Stimulated activated CD4-positive, alpha-beta T cell treated with anti-CD3 and anti-CD28 coated beads, Interleukin-15, amount 100 ng/mL, for 1 hour (primary cell): Measurements from ENCODE around the gene CDH23.

Experiments
- DNase-seq, 2 donors: peaks; one replicate each; pipeline ENCODE4 v3.0.0-alpha.2; 2020; ENCODE audit warnings: low read depth in 1 of 2, low spot score in 1 of 2

The CDH23 gene

DNA sequence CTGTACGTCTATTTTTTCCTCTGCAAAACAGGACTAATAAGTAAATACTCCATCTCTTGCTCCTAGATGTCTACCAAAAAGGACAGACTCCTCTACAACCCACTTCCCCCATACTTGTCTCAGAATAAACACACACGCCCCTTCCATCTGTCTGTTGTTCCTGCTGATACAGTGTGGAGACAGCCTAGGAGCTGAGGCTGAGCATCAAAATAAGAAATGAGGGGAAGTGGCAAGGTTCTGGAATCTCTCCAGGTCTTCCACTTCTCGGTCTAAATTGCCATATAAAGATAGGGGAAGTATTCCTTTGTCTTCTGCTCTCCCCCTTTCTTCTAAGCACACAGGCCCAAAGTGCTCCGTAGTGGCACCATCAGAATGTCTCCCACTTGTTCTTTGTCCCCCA, 407.4 kb downstream of the CDH23 start:
- DNase-seq = no peak

DNA sequence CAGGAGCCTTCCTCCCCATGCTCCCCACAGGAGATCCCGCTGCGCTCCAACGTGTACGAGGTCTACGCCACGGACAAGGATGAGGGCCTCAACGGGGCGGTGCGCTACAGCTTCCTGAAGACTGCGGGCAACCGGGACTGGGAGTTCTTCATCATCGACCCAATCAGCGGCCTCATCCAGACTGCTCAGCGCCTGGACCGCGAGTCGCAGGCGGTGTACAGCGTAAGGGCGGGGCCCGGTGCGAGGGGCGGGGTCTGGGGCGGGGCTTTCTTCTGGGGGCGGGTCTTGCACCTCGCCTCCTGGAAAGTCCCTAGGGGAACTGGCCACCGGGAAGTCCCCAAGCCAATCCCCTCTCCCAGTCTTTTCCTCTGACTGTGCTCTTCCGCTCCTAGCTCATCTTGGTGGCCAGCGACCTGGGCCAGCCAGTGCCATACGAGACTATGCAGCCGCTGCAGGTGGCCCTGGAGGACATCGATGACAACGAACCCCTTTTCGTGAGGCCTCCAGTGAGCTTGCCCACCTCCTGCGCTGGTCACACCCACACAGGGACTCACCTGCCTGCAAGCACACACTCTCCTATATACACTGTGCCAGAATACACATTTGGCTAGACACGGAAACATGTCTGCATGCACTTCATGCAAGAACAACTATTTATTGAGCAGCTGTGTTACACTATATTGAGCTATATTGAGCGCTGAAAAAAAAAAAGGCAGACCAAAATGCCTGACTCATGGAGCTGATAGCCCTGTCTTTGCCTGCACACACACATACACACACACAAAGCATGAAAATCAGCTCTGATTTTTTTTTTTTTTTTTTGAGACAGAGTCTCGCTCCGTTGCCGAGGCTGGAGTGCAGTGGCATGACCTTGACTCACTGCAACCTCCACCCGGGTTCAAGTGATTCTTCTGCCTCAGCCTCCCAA, 409.3 kb downstream of the CDH23 start:
- DNase-seq = no peak

DNA sequence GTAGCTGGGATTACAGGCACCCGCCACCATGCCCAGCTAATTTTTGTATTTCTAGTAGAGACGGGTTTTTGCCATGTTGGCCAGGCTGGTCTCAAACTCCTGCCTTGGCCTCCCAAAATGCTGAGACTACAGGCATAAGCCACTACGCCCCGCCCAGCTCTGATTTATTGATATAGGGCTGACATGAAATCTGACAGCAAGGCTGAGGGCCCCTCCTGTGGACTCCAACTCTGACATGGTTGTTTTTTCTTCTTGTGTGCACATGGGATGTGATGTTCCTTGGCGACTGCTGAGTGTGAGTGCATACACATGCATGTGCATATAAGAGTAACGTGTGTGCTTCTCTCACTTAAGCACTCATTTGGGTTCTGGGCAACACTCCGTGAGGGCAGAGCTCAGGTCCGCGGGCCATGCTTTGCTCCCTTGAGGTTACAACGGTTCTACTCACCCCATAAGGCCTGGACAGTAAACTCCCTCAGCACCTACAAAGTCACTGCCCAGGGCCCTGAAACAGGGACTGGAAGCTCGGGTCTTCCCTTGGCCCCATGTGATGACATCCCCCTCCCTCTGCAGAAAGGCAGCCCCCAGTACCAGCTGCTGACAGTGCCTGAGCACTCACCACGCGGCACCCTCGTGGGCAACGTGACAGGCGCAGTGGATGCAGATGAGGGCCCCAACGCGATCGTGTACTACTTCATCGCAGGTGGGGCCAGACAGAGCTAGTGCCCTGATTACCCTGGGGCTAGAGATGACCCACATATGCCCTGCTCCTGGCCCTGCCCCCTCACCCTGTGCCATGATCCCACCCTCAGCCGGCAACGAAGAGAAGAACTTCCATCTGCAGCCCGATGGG, 410.2 kb downstream of the CDH23 start:
- DNase-seq = no peak

DNA sequence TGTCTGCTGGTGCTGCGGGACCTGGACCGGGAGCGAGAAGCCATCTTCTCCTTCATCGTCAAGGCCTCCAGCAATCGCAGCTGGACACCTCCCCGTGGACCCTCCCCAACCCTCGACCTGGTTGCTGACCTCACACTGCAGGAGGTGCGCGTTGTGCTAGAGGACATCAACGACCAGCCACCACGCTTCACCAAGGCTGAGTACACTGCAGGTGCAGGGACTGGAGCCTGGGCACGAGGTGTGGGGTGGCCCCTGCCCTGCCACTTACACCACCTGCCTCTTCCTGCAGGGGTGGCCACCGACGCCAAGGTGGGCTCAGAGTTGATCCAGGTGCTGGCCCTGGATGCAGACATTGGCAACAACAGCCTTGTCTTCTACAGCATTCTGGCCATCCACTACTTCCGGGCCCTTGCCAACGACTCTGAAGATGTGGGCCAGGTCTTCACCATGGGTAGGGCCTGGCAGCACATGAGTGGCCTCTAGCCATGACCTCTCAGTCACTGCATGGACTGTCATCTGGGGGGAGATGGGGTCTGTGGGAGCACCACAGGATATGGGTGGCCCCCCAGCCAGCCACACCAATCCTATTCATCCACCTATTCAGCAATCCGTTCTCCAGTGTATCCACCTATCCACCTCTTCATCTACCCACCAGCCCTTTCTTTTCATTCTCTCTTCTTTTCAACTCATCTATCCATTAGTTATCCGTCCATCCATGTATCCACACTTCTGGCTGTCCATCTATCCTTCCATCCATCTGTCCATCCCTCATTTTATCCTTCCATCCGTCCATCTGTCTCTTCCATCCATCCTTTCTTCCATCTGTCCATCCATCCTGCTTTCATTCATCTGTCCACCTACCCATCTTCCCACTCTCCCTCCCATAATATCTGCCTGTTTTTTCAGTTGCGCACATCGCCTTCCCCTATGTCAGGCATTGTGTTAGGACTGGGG, 411.1 kb downstream of the CDH23 start:
- no peak for DNase-seq

DNA sequence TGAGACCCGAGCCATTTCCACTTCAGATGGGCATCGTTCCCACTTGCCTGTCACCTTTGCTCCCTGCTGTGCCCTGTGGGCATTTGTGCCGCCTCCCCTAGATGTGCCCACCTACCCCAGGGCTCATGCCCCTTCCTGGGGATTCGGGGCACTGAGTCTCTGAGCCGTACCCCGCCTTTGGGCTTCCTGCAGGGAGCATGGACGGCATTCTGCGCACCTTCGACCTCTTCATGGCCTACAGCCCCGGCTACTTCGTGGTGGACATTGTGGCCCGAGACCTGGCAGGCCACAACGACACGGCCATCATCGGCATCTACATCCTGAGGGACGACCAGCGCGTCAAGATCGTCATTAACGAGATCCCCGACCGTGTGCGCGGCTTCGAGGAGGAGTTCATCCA, 412.9 kb downstream of the CDH23 start:
- no peak for DNase-seq

DNA sequence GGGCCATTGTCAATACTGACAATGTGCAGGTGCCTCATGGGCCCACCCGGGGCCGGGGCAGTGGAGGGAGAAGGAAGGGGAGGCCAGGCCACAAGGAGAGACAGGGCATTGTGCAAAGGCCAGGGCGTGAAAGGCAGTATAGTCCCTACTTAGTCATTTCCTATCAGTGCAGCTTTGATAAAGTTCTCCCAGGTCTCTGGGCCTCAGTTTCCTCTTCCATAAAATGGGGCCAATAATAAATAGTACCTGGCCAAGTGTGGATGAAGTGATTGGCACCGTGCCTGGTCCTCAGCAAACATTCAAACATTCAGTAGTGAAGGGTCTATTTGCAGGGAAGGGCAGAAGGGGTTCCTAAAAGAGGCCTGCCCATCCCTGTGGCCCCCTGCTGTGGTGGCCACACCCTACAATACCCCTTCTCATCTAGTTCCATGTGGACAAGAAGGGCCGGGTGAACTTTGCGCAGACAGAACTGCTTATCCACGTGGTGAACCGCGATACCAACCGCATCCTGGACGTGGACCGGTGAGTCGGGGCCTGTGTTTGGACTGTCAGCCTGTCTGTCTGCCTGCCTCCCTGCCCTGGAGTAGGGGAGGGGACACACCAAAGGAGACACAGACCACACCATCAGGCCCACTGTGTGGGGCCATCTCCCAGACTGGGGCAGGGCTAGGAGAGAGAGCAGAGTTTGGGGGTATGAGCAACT, 413.5 kb downstream of the CDH23 start:
- no peak for DNase-seq

DNA sequence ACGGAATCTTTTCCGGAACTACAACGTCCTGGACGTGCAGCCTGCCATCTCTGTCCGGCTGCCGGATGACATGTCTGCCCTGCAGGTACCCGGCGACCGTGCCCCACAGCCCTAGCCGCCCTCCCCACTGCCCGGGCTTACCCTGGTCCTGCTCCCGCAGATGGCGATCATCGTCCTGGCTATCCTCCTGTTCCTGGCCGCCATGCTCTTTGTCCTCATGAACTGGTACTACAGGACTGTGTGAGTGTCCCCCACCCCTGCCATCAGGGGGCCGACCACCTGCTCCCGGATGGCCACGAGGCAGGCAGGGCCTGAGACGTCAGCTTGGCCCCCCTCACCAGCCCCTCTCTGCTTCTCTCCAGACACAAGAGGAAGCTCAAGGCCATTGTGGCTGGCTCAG, 414.6 kb downstream of the CDH23 start:
- no peak for DNase-seq

DNA sequence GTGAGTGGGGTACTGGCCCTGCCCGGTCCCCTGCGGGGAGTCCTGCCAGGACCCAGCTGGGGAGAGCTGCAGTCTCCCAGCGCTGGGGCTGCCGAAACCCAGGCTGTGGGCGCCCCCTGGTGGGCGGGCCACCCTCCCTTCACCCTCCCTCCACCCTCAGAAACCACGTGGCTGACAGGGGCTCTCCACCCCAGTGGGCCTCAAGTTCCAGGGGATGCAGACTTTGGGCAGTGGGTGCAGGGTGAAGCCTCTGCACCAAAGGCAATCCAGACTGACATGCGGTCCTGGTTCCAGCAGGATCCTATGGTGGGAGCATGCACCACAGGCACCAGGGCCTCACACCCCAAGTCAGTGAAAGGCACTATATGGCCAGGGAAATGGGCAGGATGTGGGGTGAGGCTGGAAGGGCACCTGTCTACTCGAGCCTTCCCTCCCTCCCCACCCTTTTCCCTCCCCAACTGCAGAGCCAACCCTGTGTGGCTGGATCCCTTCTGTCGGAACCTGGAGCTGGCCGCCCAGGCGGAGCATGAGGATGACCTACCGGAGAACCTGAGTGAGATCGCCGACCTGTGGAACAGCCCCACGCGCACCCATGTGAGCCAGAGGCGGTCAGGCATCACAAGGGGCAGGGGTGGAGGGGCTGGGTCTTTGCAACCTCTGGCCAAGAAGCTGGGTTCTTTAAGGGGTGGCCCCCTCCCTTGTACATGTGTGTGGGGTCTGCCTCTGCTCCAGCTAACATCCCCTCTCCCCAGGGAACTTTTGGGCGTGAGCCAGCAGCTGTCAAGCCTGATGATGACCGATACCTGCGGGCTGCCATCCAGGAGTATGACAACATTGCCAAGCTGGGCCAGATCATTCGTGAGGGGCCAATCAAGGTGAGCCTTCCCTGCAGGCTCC, 415.5 kb downstream of the CDH23 start:
- peak; percentile 66 to 78 for DNase-seq

DNA sequence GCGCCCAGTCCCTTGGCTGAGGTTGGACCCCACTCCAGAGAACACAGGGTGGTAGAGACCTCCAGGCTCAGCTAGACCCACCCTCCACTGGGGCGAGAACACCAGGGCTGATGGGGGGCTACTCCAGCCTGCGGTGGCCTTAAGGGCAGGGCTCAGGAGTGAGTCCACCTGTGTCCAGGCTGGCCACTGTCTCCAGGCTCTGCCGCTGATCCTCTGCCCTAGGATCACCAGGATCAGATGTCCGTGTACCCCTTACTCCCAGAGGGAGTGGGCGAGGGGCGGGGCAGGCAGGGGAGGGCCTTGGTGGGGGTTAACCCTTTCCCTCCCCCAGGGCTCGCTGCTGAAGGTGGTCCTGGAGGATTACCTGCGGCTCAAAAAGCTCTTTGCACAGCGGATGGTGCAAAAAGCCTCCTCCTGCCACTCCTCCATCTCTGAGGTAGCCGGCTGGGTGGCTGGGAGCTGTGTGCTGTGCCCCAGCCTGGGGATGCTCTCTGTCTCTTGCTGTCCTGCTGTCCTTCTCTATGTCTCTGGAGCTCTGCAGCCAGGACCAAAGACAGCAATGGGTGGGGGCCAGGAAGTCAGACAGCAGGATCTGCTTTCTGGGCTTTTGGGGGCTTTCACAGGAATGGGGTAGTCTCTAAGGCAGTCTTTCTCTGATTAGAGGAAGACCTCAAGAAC, 416.3 kb downstream of the CDH23 start:
- DNase-seq = no peak

DNA sequence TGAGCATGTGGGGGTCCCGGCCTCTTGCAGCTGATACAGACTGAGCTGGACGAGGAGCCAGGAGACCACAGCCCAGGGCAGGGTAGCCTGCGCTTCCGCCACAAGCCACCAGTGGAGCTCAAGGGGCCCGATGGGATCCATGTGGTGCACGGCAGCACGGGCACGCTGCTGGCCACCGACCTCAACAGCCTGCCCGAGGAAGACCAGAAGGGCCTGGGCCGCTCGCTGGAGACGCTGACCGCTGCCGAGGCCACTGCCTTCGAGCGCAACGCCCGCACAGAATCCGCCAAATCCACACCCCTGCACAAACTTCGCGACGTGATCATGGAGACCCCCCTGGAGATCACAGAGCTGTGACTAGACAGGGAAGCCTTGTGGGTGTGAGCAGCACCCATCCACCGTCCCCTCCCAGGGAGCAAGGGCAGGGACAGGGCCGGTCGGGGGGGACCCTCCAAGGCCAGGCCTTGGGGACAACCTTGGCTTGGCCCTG, 418.2 kb downstream of the CDH23 start:
- DNase-seq = no peak

DNA sequence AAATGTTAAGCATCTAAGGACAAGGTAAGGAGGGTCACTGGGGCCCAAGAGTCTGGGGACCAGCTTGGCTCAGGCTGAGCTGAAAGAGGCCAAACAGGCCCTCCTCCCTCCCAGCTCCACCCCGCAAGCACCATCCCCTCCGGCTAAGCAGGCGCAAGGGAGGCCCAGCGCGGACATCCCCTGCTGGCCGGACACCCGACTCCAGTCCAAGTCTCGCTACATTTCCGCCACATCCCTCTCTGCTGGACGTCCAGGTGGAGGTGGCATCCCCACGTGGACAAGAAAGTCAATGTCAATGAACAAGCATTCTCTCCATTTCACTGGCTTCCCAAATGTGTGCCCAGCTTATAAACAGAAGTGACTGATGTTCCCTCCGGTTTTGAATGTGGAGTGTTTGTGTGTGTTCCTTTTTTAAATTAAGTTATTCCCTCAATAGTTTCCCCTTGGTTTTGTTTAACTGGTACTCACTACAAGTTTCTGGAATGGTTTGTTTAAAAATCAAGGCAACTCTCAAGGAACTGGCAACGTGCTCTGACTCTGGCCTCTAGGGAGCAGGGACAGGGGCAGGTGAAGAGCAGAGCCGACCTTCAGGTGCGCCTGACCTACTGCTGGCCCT, 418.9 kb downstream of the CDH23 start:
- DNase-seq = no peak

DNA sequence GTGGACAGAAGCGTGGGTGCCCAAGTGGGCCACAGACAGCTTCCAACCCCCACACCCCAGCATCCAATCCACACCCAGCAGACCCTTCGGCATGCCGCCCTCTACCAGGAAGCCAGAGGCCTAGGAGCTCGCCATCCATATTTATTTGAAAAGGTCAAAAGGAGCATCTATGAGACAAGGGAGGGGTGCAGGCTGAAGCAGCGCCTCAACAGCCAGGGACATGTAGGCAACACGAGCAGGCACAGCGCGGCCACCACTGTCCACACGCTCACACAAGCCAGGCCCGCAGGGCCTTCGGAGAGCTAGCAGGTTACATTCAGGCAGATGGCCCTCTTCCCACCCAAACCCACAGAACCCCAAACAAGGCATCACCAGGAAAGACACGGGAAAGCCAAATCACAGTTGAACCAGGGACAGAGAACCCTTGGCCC, 419.7 kb downstream of the CDH23 start:
- DNase-seq = no peak

DNA sequence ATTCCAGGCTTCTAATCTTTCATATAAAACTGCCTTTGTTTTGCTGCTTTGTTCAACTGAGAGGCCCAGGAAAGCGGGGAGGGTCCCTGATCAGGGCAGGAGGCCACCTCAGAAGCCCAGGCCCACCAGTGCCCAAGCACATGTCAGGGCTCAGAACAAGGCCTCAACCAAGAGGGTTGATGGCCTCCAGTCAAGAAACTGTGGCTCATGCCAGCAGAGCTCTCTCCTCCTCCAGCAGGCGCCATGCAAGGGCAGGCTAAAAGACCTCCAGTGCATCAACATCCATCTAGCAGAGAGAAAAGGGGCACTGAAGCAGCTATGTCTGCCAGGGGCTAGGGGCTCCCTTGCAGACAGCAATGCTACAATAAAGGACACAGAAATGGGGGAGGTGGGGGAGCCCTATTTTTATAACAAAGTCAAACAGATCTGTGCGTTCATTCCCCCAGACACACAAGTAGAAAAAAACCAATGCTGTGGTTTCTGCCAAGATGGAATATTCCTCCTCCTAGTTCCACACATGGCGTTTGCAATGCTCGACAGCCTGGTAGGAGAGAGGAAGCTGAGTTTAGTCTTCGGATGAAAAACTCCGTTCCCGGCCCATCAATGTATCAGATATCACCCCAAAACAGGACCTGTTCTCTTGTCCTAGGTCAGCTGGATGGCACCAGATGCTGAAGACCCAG, 420.4 kb downstream of the CDH23 start:
- no peak for DNase-seq

DNA sequence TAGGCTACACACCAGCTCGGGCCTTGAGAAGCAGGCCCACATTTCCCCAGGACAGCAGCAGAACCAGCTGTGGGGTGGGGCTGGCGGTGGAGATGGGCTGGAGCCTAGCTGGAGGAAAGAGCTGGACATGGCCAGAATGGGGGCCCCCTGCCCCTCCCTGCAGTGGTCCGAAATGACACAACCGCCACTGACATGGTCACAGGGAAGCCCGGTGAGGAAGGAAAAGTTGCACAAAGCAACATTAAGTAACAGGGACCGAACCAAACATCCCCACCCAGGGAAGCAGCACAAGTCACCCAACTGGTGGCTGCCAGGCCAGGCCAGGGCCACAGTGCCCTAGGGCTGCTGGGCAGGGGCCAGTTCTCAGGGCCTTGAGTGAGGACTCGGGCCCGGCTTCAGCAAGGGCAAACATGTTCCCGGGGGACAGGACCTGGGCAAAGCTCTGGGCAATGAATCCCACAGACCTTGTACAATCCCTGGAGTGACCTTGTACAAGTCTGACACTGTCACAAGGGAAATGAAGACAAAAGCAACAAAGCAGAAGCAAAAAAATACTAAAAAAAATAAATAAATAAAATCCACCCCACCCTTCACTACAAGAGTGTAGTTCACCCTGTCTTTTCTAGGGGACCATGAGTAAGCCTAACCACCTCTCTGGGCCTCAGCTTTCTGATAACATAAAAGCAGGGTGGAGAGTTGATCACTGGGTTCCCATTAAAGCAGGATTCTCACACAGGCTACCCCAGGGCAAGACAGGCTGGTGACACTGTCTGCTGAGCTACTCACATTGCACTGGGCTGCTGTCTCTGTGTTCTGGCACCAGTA, 421.3 kb downstream of the CDH23 start:
- no peak for DNase-seq

DNA sequence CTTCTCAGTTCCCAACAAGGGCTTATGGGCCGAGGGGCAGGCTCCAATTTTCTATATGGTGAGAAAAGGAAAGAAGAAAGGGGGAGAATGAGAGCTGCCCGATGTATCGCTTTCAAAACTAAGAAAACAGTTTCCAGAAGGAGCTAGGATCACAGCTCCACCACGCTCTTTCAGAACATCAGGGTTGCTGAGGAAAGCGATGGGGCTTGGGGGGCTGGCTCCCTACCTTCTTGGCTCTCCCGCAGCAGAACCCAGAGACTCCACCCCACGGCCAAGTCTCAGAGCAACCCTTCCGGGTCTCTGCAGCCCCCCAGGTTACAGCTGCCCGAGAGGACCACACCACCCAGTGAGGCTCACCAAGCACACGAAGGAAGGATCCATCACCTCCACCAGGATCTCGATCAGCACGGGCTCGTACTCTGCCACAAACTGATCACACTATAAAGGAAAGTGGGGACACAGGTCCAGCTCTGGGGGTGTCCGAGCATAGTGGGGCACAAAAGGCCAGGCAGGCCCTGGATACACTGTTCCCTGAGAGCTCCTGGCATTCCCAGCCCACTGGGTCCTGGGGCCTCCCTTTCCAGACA, 422.0 kb downstream of the CDH23 start:
- no peak for DNase-seq

DNA sequence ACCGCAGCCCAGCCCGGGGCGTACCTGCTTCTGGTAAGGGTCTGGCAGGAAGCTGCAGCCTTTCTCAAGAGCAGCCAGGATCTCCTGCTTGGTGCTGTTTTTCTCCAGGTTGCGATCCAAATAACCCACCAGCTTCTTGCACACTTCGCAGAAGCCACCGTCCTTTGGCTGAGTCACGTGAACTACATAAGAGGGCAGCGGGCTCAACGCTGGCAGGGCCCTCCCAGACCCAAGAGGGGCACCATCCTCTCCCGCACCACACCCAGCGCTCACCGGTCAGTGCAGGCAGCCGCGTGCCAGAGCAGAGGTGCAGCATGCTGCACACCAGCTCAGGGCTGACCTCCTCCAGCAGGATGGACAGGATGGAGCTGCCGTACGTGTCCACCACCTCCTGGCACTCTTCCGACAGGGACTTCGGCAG, 422.7 kb downstream of the CDH23 start:
- DNase-seq = no peak
